Kidney (tissue), 14 donors: ENCODE data around the gene DHCR24. TPM values are rescaled to one million over a fixed set of nuclear protein-coding genes. Genes with fewer than 3 reads are reported as not detected.

Source experiments
- DNase-seq, 5 donors: peaks; one replicate each; pipeline ENCODE4 v3.0.0-alpha.2; 2013 to 2020
- FAIRE-seq: peaks from 2 replicates; lab custom pipeline; 2012; peaks lifted over from hg19 to GRCh38; lab: Jason Lieb, UNC
- H3K27ac ChIP-seq, 2 donors: one replicate each; pipeline ENCODE4 v1.7.0; 2013; ENCODE audit warnings: low read depth in 2 of 2, low read length in 2 of 2, inconsistent platforms in 1 of 2
- H3K27me3 ChIP-seq: one replicate; pipeline ENCODE4 v1.7.1; 2013; ENCODE audit warnings: low read length, inconsistent platforms; ENCODE audit not compliant: control insufficient read depth, insufficient read depth
- H3K36me3 ChIP-seq, 3 donors: one replicate each; pipeline versions ENCODE4 v1.7.0 to v1.7.1; 2013; ENCODE audit warnings: low read length in 3 of 3, control low read depth in 1 of 3, inconsistent platforms in 1 of 3; ENCODE audit not compliant: insufficient read depth in 3 of 3, control insufficient read depth in 2 of 3
- H3K4me1 ChIP-seq, 3 donors: one replicate each; pipeline versions ENCODE4 v1.7.0 to v1.7.1; 2013; ENCODE audit warnings: low read length in 3 of 3, inconsistent platforms in 1 of 3, low read depth in 1 of 3; ENCODE audit not compliant: control insufficient read depth in 2 of 3, insufficient read depth in 2 of 3
- H3K4me3 ChIP-seq, 3 donors: one replicate each; pipeline versions ENCODE4 v1.7.0 to v1.8.1; 2013; ENCODE audit warnings: low read length in 3 of 3, control low read depth in 1 of 3, inconsistent platforms in 1 of 3
- H3K9ac ChIP-seq, 3 donors: one replicate each; pipeline versions ENCODE4 v1.7.0 to v1.7.1; 2013; ENCODE audit warnings: low read length in 3 of 3, control low read depth in 1 of 3, inconsistent platforms in 1 of 3
- H3K9me3 ChIP-seq, 3 donors: one replicate each; pipeline versions ENCODE4 v1.7.0 to v1.7.1; 2013; ENCODE audit warnings: low read length in 3 of 3, control low read depth in 1 of 3, inconsistent platforms in 1 of 3; ENCODE audit not compliant: control insufficient read depth in 2 of 3, insufficient read depth in 1 of 3
- CTCF ChIP-seq: IDR thresholded peaks from 3 replicates; pipeline ENCODE4 v1.5.1; 2012; ENCODE audit warnings: mild to moderate bottlenecking, moderate library complexity, borderline replicate concordance; ENCODE audit not compliant: insufficient read depth; ENCODE audit errors: extremely low read depth
- intact Hi-C: fragments of 100-400 bp; cut with DNase I; formaldehyde crosslinking; loops from one replicate; pipeline ENCODE4 v1.11.1; 2022
- polyA plus RNA-seq: library from polyadenylated mRNA; stranded (reverse); fragments of 350-450 nt; fragmentation: Illumina TruSeq; extraction: RNeasy Lipid Tissue Mini Kit (QIAGEN cat#74804); gene quantifications from one replicate; pipeline ENCODE4 v1.2.3, GENCODE V29; 2014; ENCODE audit warnings: low read depth, low replicate concordance; ENCODE audit not compliant: insufficient read depth
- total RNA-seq: library from RNA; stranded (reverse); fragmentation: NEBNext Ultra II Directional; extraction: Animal tissue kit (Norgen Biotek cat#: 25700); gene quantifications from one replicate; pipeline ENCODE4 v1.2.1, GENCODE V29; 2021
- donor health status: control.
- donor health status: control.
- donor health status: control.
- donor health status: control.
- donor health status: control.
- donor health status: DM: yes; HTN: yes; CAD: no.
- donor health status: Normal renal cell carcinoma (clear cell type).

DHCR24 gene
- total and polyA plus RNA-seq, 2 donors from 2014 or later, result 33.7 to 91.7 TPM

DNA sequence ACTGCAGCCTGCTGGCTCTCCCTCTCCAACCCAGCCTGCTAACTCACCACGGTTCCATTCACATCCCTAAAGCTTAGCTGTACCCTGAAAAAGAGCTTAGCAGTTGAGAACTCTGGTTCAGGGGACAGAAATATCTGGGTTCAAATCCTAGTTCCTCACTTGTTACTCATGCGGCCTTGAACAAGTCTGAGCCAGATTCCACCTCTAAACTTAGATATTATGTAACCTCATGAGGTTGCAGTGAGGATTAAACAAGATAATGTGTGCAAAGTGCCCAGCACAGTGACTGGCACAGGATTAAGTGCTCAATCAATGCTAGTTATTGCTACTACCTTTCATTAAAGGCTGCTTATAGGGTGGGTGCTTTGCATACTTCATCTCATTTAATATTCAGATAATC is 41.3 kb upstream of the DHCR24 start:
- Histone ChIP-seq H3K36me3 (no peaks in the 10 kb centered on the region), H3K9me3 (no peaks in the 10 kb centered on the region), H3K27me3 (no peaks in the 10 kb centered on the region), H3K27ac (no peak overlapping the region), H3K9ac (no peak overlapping the region), H3K4me3 (no peak overlapping the region), H3K4me1 (peaks cover 0 to 7% (median 3%) of the 10 kb centered on the region in 3 donors)
- intact Hi-C loops, result no loop called here
- DNase-seq, result no peak
- TF ChIP-seq CTCF, result no peak
- FAIRE-seq, result no peak

DNA sequence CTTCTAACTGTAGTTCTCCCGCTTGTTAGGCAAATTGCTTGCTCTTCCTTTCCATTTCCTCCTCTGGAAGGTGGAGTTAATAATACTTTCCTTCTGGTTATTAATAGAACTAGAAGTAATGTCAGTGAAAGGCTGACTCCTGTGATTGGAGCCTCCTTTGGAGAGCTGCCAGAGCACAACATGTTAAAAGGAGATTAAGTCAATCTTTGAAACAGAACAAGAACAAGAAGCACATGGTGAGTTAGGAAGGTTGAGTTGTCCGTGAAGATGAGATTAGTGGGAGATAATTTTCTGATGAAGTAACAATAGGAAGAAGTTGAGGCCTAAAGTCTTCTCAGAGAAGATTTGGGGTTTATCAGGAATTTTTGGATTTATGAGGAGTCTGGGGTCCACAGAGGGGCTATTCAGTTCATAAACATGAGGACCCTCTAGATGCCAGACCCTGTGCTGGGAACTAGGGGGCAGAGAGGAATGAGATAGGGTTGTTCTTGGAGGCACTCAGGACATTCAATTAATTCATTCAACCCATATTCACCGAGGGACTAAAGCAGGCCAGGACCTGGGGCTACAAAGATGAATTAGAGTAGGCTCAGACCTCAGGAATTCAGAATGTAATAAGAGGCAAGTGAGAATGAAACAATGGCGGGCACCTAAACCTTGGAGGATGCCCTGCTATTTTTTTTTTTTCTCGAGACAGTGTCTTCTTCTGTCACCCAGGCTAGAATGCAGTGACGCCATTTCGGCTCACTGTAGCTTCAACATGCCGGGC is 40.7 kb upstream of the DHCR24 start:
- Histone ChIP-seq H3K36me3 (no peaks in the 10 kb centered on the region), H3K9ac (no peak overlapping the region), H3K4me3 (no peak overlapping the region), H3K9me3 (no peaks in the 10 kb centered on the region), H3K27me3 (no peaks in the 10 kb centered on the region), H3K27ac (no peak overlapping the region), H3K4me1 (peaks cover 0 to 7% (median 3%) of the 10 kb centered on the region in 3 donors)
- peak in 1 of 5 donors; percentile 65 for DNase-seq
- no peak for TF ChIP-seq CTCF
- no peak for FAIRE-seq
- intact Hi-C loops, result no loop called here

- Histone ChIP-seq H3K9ac (no peak overlapping the region), H3K4me3 (no peak overlapping the region), H3K27me3 (no peaks in the 10 kb centered on the region), H3K4me1 (peaks cover 0 to 7% (median 3%) of the 10 kb centered on the region in 3 donors), H3K27ac (no peak overlapping the region), H3K36me3 (no peaks in the 10 kb centered on the region), H3K9me3 (no peaks in the 10 kb centered on the region)
- TF ChIP-seq CTCF, result no peak
- intact Hi-C loops, result no loop called here
- DNase-seq, result peak in 1 of 5 donors; percentile 27
- FAIRE-seq, result no peak
These were observed 40.0 kb upstream of the DHCR24 start for GRCh38 chr1:54926970-54927369.
